GM18511 (cell line): ENCODE results near the gene PKP2.
"Not testable (repeated sequence)": the region's sequence is repeated elsewhere in the genome, so short reads cannot be mapped to it uniquely, and the experiment has no call there.

Experiments used
- ATAC-seq: cut with Tn5 transposase; IDR thresholded peaks from one replicate; pipeline ENCODE4 v1.9.1; 2021; ENCODE audit warnings: mild to moderate bottlenecking, moderate library complexity; ENCODE audit not compliant: unreplicated experiment

The PKP2 gene

DNA sequence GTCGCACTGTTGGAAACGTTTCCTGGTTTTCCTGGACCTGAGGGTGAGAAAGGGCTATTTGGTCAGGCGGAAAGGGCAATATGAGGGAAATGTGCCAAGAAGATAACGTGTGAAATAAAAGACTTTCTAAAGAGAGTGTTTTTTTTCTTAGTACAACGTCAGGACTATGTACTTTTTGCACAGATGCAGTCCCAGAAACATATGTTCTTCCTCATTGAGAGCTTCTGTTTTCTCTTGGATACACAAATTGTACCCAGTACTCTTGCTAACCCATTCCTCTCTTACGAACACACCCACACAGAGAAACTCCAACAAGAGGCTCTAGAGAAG lies 669 bp upstream of the PKP2 start:
- ATAC-seq = no peak

DNA sequence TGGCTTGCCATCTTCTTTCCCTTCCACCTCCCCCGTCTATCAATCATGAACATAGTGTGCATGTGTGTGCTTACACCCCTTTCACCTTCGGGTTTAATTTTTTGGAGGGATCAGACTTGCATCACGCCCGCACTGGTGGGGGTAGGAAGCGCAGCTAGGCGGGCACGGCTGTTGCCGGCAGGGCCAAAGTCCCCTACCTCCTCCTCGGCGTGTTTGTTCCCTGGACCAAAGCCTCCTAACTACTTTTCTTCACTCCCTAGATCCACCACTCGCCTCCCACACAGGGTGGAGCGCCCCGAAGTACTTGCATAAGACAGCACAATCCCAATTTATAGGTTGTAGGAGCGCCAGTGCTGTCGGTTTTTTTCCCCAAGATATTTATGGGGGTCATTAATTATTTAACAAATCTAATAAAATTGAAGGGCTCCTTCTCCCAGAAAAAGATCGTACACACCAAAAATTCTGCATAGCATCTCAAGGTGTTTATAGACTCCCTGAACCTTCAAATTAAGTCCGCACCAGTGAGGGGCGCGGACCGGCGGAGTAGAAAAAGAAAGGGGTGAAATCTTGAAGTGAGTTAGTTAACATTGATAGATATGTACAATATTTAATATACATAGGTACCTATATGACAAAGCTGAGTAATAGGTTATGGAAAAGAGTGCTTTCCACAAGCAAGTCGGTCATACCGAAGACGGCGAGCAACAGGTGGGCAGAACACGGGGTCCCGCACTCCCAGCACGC lies 717 bp downstream of the PKP2 start:
- ATAC-seq = peak; percentile 4

DNA sequence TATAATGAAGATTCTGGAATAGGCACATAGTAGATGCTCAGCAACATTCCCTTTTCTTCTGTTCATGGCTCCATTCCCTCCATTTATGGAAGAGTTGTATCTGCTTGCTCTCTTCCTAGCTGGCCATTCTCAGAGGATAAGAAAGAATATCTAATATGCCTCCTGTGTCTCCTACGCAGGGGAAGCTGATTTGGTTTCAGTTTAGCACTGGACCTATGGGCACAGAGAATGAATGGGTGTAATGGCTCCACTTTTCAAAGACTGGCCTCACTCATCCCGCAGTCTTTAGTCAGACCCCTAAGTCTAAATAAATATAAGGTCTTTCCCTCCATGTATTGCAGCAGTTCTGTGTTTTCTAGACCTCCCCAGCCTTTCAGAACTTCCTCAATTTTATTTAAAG lies 2.0 kb downstream of the PKP2 start:
- no peak for ATAC-seq

DNA sequence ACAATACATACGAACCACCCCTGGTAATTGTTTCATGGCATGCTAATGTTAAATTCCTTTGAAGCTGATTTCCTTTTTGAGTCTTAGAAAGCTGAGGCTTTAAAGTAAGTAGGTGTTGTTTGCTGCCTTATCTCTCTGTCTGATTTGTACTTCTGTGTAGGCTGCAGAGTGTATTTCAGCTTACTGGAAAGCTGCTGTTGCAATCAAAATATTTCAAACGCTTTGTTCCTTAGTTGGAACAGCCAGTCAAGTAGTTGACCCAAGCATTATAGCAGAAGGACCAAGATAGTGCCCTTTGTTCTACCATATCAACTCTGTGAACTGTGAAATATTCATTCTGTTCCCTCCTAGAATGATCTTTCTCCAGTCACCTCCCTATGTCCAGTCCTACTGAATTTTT lies 3.1 kb downstream of the PKP2 start:
- no peak for ATAC-seq

DNA sequence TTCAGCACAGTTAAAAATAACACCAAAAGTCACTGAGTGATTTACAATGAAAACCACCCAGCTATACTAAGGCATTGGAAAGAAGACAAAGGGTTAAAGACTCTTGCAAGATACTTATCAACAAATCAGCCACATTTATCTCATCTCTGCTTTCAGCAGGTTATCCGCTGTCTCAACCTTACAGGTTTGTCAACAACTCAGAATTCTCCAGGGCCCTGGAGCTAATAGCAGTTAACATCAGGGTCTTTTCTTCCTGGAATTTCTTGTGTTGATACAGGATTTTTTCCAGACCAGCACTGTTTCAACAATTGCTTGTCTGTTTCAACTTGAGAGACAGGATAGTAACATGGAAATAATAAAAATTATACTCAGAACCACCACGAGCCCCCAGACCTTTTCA lies 3.5 kb downstream of the PKP2 start:
- no peak for ATAC-seq

DNA sequence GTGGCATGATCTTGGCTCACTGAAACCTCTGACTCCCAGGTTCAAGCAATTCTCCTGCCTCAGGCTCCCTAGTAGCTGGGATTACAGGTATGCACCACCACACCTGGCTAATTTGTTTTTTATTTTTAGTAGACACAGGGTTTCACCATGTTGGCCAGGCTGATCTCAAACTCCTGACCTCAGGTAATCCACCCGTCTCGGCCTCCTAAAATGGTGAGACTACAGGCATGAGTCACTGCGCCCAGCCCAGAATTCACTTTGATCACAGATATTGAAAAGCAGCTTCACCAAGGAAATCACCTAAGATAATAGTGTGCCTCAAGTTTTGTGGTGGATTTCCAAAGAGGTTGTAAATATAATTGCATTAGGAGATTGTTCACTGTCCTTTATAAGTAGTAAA lies 4.2 kb downstream of the PKP2 start:
- not testable (repeated sequence) for ATAC-seq

DNA sequence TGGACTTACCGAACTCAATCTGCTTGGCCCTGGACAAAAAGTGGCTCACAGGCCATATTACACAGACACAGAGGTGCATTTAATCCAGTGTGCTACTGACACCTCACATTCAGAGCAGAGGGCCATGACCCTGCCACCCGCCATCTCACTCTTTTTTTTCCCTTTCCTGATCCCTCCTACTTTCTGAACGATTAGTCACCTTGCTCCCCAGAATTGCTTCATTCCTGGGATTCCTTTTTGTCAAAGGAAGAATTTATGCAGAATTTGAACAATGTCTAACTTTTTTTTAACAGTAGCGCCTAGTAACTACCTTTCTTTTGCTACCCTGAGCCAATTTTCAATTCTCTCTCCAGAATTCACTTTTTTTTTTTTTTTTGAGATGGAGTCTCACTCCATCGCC lies 4.6 kb downstream of the PKP2 start:
- ATAC-seq = no peak

DNA sequence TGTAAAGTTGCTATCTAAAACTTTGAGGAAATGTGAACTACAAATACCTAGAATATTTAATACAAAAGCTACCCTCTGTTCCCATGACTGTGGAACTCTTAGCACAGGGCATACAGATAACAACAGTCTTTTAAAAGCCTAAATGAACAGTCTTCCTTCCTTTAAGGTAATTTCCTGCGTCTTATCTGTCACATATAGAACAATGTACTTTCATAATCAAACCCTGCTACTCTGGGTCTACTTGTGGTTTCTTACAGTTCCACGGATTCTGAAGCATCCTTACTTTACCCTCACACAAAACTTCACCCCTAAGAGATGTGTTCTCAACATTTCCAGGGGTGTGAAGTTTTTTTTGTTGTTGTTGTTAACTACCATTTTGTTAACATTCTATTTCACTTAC lies 5.1 kb downstream of the PKP2 start:
- ATAC-seq = no peak

DNA sequence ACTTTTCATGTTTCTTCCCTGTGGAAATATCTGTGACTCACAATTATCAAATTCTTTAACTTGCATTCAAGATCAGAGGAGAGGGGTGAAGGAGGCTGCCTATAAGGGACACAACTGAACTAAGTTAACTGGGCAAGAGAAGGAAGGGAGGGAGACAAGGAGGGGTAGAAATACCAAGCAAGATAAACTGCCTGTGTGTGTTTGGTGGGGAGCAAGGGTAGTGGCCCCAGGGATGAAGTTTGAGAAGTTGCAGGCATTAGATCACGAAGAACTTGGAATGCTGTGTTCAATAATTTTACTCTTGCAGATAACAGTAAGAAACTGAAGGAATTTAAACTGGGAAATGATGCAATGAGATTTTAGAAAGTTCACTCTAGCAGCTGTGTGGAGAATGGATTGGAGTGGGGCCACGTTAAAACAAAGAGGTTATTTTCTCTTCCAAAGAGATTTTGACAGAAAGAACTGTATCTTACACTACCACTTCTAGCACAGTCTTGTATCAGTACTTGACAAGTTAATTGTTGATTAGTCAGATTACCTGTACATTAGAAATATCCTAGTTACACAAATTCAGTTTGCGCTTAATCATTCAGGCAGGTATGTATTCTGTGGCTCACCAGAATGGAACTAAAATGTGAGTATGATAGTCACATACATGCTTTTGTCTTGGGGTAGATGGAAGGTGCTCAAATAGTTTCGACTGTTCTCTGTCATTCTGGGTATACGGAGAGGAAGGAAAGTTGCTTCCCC lies 7.4 kb downstream of the PKP2 start:
- no peak for ATAC-seq

DNA sequence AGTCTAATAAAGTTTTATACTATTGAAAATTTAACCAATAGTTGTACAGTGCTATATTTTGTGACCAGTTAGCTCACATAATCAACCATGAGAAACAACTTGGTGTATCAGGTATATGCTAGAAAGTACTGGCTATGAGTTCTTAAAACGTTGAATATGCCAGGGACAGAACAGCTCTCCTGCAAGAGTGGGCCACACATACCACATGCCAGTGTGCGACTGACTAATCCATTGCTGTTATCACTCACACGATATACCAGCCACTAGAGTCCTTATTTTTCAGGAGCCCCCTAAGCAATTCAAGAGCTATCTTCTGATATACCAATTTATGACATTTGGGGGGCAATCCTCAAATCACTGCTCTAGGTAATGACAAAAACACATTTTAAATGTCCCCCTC lies 9.5 kb downstream of the PKP2 start:
- ATAC-seq = no peak

DNA sequence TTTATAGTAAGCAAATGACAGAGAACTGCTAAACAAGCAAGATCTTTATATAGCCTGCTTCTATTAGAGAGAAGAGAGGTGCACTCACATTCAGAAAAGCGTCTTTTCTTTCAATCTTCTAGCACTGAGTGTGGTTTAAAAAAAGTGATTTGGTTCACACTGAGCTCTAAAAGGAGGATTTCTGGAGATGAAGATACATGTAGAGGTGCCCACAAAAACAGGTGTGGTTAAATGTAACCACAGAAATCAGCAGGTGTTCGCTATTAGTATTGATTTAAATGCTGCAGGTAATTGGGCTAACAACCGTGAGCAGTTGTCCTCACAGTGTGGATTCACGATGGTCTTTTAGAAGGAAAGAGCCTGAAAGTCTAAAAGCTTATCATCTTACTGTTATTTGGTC lies 10.7 kb downstream of the PKP2 start:
- ATAC-seq = no peak

DNA sequence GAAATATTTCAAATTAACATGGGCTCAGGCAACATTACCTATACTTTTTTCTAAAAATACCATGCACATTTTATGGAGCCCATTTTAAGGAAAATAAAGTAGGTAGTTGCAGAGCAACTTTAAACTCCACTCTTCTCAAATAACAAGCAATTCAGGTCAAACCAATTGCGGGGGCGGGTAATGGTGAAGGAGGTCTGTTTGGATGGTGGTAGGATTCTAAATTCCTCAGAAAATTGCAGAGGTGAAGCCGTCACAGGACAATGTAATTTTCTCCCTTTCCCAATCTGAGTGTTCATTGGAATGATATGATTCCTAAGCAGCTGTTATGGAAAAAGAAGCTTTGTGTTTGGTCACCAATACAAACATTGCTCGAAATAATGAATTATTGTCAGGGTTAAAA lies 11.6 kb downstream of the PKP2 start:
- no peak for ATAC-seq

DNA sequence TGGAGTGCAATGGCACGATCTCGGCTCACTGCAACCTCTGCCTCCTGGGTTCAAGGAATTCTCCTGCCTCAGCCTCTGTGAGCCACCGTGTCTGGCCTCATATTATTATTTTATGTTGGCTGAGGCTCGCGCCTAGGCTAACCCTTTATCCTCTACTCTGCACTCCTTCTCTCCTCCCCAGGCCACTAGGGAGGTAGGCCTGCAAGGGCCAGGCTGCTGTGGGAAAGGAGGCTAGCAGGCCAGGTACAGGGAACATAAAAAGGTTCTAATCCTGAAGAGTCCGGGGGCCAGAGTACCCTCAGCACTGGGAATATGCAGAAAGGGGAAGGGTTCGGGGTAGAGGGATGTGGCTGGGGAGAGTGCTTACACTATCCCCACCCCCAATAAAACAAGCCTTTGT lies 14.9 kb downstream of the PKP2 start:
- no peak for ATAC-seq

DNA sequence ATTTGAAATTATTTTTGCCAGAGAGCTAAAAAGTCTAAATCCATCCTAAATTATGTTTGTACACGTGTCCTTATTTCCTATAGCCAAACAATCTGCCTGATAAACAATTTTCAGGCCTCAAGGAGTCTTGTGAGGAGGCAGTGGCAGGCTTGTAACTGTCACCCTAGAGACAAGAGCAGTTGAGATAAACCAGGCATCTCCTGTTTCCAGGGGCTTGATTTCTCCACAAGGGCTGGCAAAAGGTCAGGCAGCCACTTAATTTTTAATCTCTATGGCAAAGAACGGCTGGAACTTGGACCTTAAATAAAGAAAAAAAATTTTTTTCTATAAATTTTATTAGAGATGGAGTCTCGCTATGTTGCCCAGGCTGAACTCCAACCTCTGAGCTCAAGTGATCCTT lies 15.5 kb downstream of the PKP2 start:
- no peak for ATAC-seq

DNA sequence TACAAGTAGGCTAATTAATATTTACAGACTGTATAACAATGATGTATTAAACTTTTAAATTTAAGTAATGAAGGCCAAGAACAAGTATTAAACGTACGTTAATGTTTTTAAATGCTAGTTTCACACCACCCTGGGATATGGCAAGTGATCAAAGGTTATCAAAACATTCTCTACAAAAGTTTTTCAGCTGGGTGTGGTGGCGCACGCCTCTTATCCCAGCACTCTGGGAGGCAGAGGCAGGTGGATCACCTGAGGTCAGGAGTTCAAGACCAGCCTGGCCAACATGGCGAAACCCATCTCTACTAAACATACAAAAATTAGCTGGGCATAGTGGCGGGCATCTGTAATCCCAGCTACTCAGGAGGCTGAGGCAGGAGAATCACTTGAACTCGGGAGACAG lies 17.5 kb downstream of the PKP2 start:
- ATAC-seq = not testable (repeated sequence)

DNA sequence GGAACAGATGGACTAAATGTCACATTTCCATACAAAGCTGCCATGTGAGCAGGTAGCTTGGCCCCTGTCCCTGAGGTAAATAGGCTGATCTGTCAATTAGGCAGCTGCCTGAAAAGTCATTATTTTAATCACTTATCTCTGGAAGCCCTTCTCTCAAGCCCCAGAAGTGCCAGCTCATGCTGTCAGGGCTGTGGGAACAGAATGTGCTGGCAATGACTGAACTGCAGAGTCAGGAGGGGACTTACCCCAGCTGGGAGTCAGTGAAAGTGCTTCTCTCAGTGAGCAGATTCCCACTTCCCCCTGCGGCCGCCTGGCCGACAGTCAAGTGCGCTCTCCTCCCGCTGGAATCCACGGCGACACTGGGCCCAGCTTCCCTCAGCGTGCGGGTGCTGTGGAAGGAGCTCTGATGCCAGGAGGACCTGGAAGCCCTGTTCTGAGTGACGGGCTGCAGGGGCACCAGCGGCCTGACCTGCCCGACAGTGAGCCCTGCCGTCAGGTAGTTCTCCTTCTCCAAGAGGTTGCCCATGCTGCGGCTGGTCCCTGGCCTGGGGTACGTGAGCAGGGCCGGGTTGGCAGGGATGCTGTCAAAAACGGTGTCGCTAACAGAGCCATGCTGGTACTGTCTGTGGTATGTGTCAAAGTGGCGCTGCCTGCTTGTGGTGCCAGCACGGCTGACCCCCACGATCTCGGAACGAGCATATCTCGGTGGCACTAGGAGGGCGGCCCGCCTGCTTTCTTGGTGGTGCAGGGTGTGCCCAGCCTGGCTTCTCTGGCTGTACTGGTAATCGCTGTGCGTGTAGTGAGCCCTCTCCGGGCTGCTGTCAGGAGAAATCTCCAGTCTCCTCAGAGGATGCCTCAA lies 18.7 kb downstream of the PKP2 start:
- ATAC-seq = no peak

DNA sequence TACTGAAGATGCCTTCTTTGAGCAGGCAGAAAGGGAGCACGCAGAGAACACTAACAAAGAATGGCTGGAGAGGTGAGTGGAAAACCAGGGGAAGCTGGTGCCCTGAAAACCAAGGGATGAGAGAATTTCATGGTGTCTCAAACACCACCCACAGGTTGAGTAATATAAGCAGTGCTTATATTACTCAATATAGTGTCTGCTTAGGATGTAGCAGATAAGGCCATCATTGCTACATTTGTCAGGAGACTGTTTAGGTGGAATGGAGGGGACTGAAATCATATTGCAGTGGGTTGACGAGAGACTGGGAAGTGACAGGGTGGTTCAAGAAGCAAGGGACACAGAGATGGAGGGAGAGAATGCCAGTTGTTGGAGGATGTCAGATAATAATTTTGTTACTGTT lies 20.6 kb downstream of the PKP2 start:
- ATAC-seq = no peak

DNA sequence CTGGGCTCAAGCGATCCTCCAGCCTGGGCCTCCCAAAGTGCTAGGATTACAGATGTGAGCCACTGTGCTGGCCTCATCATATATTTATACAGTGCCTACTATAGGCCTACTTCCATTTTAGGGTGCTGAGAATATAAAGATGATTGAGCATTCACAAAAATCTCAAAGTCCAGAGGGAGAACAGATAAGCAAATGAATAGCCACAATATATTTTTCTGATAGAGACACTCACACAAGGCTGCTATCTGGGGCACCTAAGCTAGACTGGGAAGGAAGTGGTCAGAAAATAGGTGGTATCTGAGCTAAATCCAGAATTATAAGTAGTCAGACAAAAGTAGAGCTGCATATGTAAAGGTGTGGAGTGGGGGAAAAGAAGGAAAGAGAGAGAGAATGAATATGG lies 21.6 kb downstream of the PKP2 start:
- ATAC-seq = no peak

DNA sequence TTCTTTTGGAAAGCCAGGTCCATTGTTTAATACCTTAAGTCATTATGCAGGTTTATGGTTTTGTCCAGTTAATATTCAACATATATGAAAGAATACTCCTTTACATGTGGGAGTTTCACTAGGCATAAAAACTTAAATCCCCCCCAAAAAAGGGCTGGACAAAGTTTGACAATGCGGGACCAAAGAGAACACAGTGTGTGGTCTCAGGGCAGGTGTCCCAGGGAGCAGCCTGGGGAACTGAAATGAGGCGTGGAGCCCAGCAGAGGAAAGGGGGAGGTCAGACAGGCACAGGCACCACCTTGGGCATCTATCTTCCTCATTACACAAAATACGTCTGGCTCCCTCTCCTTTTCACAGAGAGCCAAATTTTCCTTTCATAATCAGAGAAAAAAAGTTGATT lies 22.5 kb downstream of the PKP2 start:
- ATAC-seq = peak; percentile 42

DNA sequence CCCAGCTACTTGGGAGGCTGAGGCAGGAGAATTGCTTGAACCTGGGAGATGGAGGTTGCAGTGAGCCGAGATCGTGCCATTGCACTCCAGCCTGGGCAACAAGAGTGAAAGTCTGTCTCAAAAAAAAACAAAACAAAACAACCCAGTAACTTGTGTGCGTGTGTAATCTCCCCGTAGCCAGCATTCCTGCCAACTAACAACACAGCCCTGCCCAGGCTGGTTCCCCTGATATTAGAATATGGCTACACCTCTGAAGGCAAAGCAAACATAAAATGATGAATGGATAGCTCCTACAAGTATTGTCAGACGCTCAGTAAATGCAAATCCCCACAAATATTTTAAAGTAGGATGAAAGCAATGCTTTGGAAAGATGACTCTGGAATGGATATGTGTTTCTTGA lies 24.2 kb downstream of the PKP2 start:
- ATAC-seq = not testable (repeated sequence)

DNA sequence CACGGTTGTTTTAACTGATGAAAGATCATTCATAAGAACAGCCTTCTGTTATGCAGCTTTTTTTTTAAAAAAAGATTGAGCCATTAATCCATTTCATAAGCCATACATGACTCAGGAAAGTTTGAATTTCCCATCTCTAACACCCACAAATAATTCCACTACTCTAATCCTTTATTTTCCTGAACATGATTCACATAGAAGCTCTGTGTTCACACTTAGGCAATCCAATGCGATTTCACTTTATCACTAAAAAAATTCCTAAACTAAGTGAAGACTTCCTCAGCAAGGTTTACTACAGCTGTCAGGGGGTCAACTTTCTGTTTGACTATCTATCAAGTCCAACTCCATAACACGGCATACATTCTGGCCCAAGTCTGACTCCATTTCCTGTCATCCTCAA lies 25.9 kb downstream of the PKP2 start:
- no peak for ATAC-seq

DNA sequence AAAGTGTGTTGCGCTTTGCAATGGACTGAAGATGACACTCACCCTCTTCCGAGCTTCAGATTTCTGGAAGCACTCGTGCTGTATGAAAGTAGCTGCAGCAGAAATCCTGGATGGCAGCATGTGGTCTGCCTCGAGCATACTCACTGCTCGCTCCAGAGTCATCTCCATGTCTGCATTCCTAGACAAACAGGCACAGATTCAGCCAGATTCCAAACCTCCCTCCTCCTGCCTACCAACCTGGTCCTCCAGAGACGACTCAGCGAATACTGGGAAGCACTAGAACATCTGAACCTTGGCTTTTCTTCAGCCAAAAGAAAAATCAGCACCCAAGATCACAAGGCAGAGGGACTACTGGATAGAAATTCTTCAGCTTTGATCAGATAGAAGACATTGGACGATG lies 27.7 kb downstream of the PKP2 start:
- no peak for ATAC-seq
